PC-9 (cell line): ENCODE measurements around the gene REPS1. TPM values are rescaled to one million over a fixed set of nuclear protein-coding genes. Genes with fewer than 3 reads are reported as not detected.

Source experiments
- BruUV-seq: library from RNA; stranded (reverse); fragments of 400-500 nt; replicated peaks from 2 replicates; lab custom pipeline; 2021; lab: Mats Ljungman, UMichigan
- CTCF ChIA-PET: fragments of 300-600 bp; sonication (Branson Sonifier 250); formaldehyde crosslinking; loops from one replicate; lab custom pipeline; 2022; ENCODE audit warnings: antibody characterized with exemption; lab: Charles Lee
- POLR2A ChIA-PET: fragments of 300-600 bp; sonication (Branson Sonifier 250); formaldehyde crosslinking; loops from one replicate; lab custom pipeline; 2022; ENCODE audit warnings: antibody characterized with exemption; ENCODE audit not compliant: unreplicated experiment; lab: Charles Lee
- DNase-seq, 2 experiments: peaks; one replicate each; pipeline versions ENCODE4 v3.0.0 to v3.0.0-alpha.2; 2015 to 2022; ENCODE audit warnings: mixed read lengths in 1 of 2
- H2AFZ ChIP-seq: fragments of 200-600 bp; sonication (generic); 2 replicates; pipeline ENCODE4 v1.8.1; 2017; ENCODE audit warnings: antibody characterized with exemption
- H3F3A ChIP-seq: fragments of 200-600 bp; sonication (generic); 2 replicates; pipeline ENCODE4 v1.8.1; 2017; ENCODE audit warnings: antibody characterized with exemption, mild to moderate bottlenecking, low read depth; ENCODE audit not compliant: insufficient read depth
- H3K27ac ChIP-seq: fragments of 200-600 bp; sonication (generic); 2 replicates; pipeline ENCODE4 v1.6.1; 2016; ENCODE audit warnings: mixed run types
- H3K27me3 ChIP-seq: fragments of 200-600 bp; sonication (generic); 2 replicates; pipeline ENCODE4 v1.6.1; 2016; ENCODE audit warnings: low read depth, mixed run types; ENCODE audit not compliant: insufficient read depth
- H3K36me3 ChIP-seq: fragments of 200-600 bp; sonication (generic); 2 replicates; pipeline ENCODE4 v1.6.1; 2016; ENCODE audit warnings: low read depth, mixed run types
- H3K4me1 ChIP-seq: fragments of 200-600 bp; sonication (generic); replicated peaks from 2 replicates; pipeline ENCODE4 v1.6.1; 2016; ENCODE audit warnings: mixed run types; ENCODE audit not compliant: insufficient read depth
- H3K4me2 ChIP-seq: fragments of 200-600 bp; sonication (generic); 2 replicates; pipeline ENCODE4 v1.6.1; 2017; ENCODE audit warnings: mixed run types
- H3K4me3 ChIP-seq: fragments of 200-600 bp; sonication (generic); 2 replicates; pipeline ENCODE4 v1.6.1; 2016; ENCODE audit warnings: mixed run types
- H3K79me2 ChIP-seq: fragments of 200-600 bp; sonication (generic); 2 replicates; pipeline ENCODE4 v1.6.1; 2017; ENCODE audit warnings: low read depth, mixed run types
- H3K9me2 ChIP-seq: fragments of 200-600 bp; sonication (generic); 2 replicates; pipeline ENCODE4 v1.8.1; 2017; ENCODE audit warnings: mild to moderate bottlenecking; ENCODE audit not compliant: insufficient read depth
- H3K9me3 ChIP-seq: fragments of 200-600 bp; sonication (generic); 2 replicates; pipeline ENCODE4 v1.8.1; 2016; ENCODE audit warnings: low read depth; ENCODE audit not compliant: insufficient read depth
- H4K20me1 ChIP-seq: fragments of 200-600 bp; sonication (generic); 2 replicates; pipeline ENCODE4 v1.8.1; 2017; ENCODE audit not compliant: insufficient read depth
- CTCF ChIP-seq: fragments of 200-600 bp; sonication (generic); conservative IDR thresholded peaks from 2 replicates; pipeline ENCODE4 v1.6.1; 2017; ENCODE audit warnings: mixed run types, antibody characterized with exemption, mild to moderate bottlenecking, moderate library complexity
- EZH2 ChIP-seq: fragments of 200-600 bp; sonication (generic); IDR thresholded peaks from 2 replicates; pipeline ENCODE4 v1.8.0; 2017; ENCODE audit warnings: antibody characterized with exemption, low read depth
- intact Hi-C: fragments of 100-400 bp; cut with micrococcal nuclease; formaldehyde crosslinking; loops from one replicate; pipeline ENCODE4 v1.10.0; 2022; ENCODE audit not compliant: unreplicated experiment
- total RNA-seq: library from RNA; stranded (reverse); gene quantifications from 2 replicates; pipeline ENCODE4 v1.2.3, GENCODE V29; 2021

Gene REPS1
- total RNA-seq, 1 experiment from 2014 or later = 39.6 TPM

- Histone ChIP-seq H3F3A (no peaks in the 10 kb centered on the region), H3K9me2 (no peaks in the 10 kb centered on the region), H3K4me2 (no peak overlapping the region), H3K4me3 (no peak overlapping the region), H3K27me3 (no peaks in the 10 kb centered on the region), H3K36me3 (peaks cover 54% of the 10 kb centered on the region), H3K27ac (no peak overlapping the region), H4K20me1 (no peaks in the 10 kb centered on the region), H3K9me3 (no peaks in the 10 kb centered on the region), H3K79me2 (no peaks in the 10 kb centered on the region), H2AFZ (no peak overlapping the region), H3K4me1 (no peaks in the 10 kb centered on the region)
- intact Hi-C loops = no loop called here
- ChIA-PET POLR2A (no interaction called here), CTCF (no interaction called here)
- BruUV-seq = no TSS peak
- TF ChIP-seq EZH2 (no peak), CTCF (no peak)
- DNase-seq = no peak
Observed at GRCh38 chr6:138907167-138907566, 80.9 kb downstream of the REPS1 start.

GRCh38 chr6:138897031-138897430 is 91.0 kb downstream of the REPS1 start:
- Histone ChIP-seq H3K36me3 (peaks cover 7% of the 10 kb centered on the region; the same call in 1 of the 2 replicates), H3K4me3 (no peak overlapping the region), H3K9me3 (no peaks in the 10 kb centered on the region), H3K27ac (no peak overlapping the region), H3K4me2 (no peak overlapping the region), H2AFZ (no peak overlapping the region), H3K4me1 (no peaks in the 10 kb centered on the region), H3K79me2 (no peaks in the 10 kb centered on the region), H3K9me2 (0 out of 2 replicates have a peak, but pooled peaks cover 4% of the 10 kb centered on the region), H4K20me1 (no peaks in the 10 kb centered on the region), H3K27me3 (no peaks in the 10 kb centered on the region), H3F3A (no peaks in the 10 kb centered on the region)
- DNase-seq = no peak
- no TSS peak for BruUV-seq
- no peak for TF ChIP-seq CTCF
- CTCF ChIA-PET = no interaction called here
- POLR2A ChIA-PET = no interaction called here
- intact Hi-C loops = no loop called here

GRCh38 chr6:138896104-138896756 is 91.8 kb downstream of the REPS1 start:
- Histone ChIP-seq H3K27ac (no peak overlapping the region), H2AFZ (no peak overlapping the region), H3K9me2 (0 out of 2 replicates have a peak, but pooled peaks cover 4% of the 10 kb centered on the region), H4K20me1 (no peaks in the 10 kb centered on the region), H3K4me3 (no peak overlapping the region), H3K4me2 (no peak overlapping the region), H3K4me1 (no peaks in the 10 kb centered on the region), H3F3A (no peaks in the 10 kb centered on the region), H3K79me2 (no peaks in the 10 kb centered on the region), H3K36me3 (0 out of 2 replicates have a peak, but pooled peaks cover 6% of the 10 kb centered on the region), H3K27me3 (no peaks in the 10 kb centered on the region), H3K9me3 (no peaks in the 10 kb centered on the region)
- ChIA-PET POLR2A (no interaction called here), CTCF (no interaction called here)
- DNase-seq = no peak
- intact Hi-C loops = no loop called here
- BruUV-seq = no TSS peak
- TF ChIP-seq EZH2 (no peak), CTCF (no peak)
